SH-SY5Y (cell line): ENCODE results near the gene SYNDIG1.

Source experiments
- GATA2 ChIP-seq: IDR thresholded peaks from 2 replicates; pipeline ENCODE4 v1.6.1; 2011; ENCODE audit warnings: mild to moderate bottlenecking, low read depth, low read length
- GATA3 ChIP-seq: IDR thresholded peaks from 2 replicates; pipeline ENCODE4 v1.6.1; 2011; ENCODE audit warnings: low read depth, mild to moderate bottlenecking, low read length, moderate library complexity

- TF ChIP-seq GATA2 (no peak), GATA3 (no peak)
Observed at GRCh38 chr20:24453869-24454268, 15.6 kb upstream of the SYNDIG1 start.
